ENCODE results near the gene ELFN1. TPM values are rescaled to one million over a fixed set of nuclear protein-coding genes. Genes with fewer than 3 reads are reported as not detected.

The ELFN1 gene
- 1.4 TPM for total RNA-seq
- long read RNA-seq, partial matches to known transcripts = 0 of 2 reads
- long read RNA-seq, other reads (novel, unspliced or antisense) = 2 of 2 reads

DNA sequence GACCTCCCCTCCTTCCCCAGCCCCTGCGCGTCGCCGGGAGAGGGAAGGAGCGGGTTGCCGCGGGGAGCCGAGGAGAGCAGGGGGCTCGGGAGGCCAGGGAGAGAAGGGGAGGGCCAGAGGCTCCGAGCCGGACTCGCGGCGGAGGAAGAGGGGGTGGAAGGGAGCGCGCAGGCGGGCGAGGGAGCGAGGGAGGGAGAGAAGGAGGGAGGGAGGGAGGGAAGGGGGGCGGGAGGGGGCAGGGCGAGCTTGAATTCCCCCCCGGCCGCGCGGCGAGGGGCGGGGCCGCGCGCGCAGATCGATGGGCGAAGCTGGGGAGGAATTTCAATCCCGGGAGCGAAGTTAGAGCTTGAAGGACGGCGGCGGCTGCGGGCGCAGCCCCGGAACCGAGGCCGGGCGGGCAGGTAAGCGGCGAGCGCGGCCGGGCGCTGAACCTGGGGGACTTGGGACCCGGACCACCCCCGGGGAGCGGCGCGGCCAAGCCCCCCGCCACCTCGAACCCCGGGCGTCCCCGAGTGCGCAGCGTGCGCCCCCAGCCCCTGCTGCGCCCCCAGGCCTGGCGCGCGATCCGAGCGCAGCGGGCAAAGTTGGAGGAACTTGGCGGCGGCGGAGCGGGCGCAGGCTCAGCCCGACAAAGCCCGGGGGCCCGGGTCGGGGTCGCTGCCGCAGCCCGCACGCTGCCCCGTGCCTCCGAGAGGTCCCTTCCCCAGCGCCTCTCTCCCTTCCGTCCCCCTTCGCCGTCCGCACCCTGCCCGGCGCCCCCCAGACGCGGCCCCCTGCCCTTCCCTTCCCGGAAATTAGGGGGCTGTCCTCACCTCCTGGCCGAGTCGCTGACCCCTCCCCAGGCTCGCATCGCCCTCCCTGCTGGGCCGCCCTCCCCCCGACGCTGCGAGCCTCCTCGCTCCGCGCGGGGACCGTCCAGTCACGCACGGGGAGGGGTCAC, at the start of gene ELFN1:
Gene ELFN1, plus strand, starts transcription at position 324 of the 940 bp plus-strand sequence. CDS start 74,320 bp downstream, outside the sequence.
- peak within 1 kb of the TSS; percentile 23 for H3K4me3 ChIP-seq
- no peak within 1 kb of the TSS for H3K27ac ChIP-seq
- H3K4me1 ChIP-seq = peaks cover 30% of the 10 kb centered on the region
- peak; percentile 24 for DNase-seq
- no peak for ATAC-seq
- peaks cover 92% of the 10 kb centered on the region for H3K27me3 ChIP-seq (ENCODE audit: low read depth)
- no peak for TF ChIP-seq CTCF (IDR thresholded peaks at IDR 0.05)
- intact Hi-C loops (cut with DNase I) = no loop called here
- H3K9me3 ChIP-seq = no peaks in the 10 kb centered on the region
- no peaks in the 10 kb centered on the region for H3K36me3 ChIP-seq

DNA sequence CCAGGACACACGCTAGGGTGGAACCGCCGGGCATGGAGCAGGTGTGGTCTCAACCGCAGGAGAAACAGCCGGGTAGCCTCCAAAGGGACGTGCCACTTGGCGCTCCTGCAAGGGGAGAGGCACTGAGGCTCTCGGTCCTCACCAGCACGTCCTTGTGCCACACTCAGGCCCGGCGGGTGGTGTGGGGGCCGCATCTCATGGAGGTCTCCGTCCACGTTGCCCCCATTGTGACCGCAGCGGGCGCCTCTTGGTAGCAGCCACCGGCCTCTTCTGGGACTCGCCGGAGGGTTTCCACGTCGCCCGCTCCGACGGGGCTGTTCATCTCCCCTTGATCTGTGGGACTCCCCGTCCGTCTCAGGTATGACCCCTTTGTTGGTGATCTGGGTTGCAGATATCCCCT, 49.2 kb upstream of the ELFN1 start:
- H3K4me1 ChIP-seq = no peaks in the 10 kb centered on the region
- TF ChIP-seq CTCF (IDR thresholded peaks at IDR 0.05) = no peak
- H3K4me3 ChIP-seq = no peak overlapping the region
- DNase-seq (no peak), ATAC-seq (no peak)
- intact Hi-C loops (cut with DNase I) = no loop called here
- no peak overlapping the region for H3K27ac ChIP-seq
- no peaks in the 10 kb centered on the region for H3K36me3 ChIP-seq
- H3K27me3 ChIP-seq (ENCODE audit: low read depth) = peaks cover 13% of the 10 kb centered on the region
- H3K9me3 ChIP-seq = no peaks in the 10 kb centered on the region

DNA sequence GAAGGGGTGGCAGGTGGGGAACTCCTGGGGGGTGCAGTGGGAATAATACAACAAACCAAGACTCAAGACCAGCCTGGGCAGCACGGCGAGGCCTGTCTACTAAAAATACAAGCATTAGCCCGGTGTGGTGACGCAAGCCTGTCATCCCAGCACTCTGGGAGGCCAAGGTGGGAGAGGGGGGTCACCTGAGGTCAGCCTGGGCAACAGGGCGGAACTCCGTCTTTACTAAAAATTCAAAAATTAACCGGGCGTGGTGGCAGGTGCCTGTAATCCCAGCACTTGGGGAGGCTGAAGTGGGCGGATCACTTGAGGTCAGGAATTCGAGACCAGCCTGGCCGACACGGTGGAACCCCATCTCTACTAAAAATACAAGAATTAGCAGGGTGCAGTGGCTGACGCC, 48.4 kb upstream of the ELFN1 start:
- ATAC-seq (no peak), DNase-seq (no peak)
- H3K27me3 ChIP-seq (ENCODE audit: low read depth) = peaks cover 13% of the 10 kb centered on the region
- TF ChIP-seq CTCF (IDR thresholded peaks at IDR 0.05) = no peak
- H3K36me3 ChIP-seq = no peaks in the 10 kb centered on the region
- no peaks in the 10 kb centered on the region for H3K9me3 ChIP-seq
- H3K4me3 ChIP-seq = no peak overlapping the region
- no peaks in the 10 kb centered on the region for H3K4me1 ChIP-seq
- intact Hi-C loops (cut with DNase I) = no loop called here
- no peak overlapping the region for H3K27ac ChIP-seq

GRCh38 chr7:1622441-1622840, 47.6 kb upstream of the ELFN1 start:
- Histone ChIP-seq H3K27ac (no peak overlapping the region), H3K9me3 (no peaks in the 10 kb centered on the region), H3K27me3 (ENCODE audit: low read depth) (peaks cover 13% of the 10 kb centered on the region), H3K4me1 (no peaks in the 10 kb centered on the region), H3K4me3 (no peak overlapping the region), H3K36me3 (no peaks in the 10 kb centered on the region)
- DNase-seq (no peak), ATAC-seq (no peak)
- intact Hi-C loops (cut with DNase I) = no loop called here
- no peak for TF ChIP-seq CTCF (IDR thresholded peaks at IDR 0.05)

DNA sequence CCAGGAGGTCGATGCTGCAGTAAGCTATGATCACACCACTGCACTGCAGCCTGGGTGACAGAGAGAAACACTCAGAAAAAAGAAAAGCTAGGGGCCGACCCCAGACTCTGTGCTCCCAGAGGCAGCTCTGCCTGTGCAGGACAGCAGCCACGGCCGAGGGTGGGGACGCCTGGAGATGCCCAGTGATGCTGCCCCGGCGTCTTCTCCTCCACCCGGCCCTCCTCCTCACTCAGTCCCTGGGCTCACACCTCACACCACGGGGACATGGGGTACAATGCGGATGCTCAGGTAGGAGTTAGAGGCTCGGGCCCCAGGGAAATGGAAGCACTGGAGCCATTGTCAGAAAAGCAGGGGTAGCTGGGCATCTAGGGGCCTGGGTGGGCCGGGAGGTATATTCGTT, 46.3 kb upstream of the ELFN1 start:
- no peak overlapping the region for H3K4me3 ChIP-seq
- DNase-seq = no peak
- no peaks in the 10 kb centered on the region for H3K4me1 ChIP-seq
- H3K9me3 ChIP-seq = no peaks in the 10 kb centered on the region
- ATAC-seq = no peak
- peaks cover 10% of the 10 kb centered on the region for H3K27me3 ChIP-seq (ENCODE audit: low read depth)
- H3K36me3 ChIP-seq = no peaks in the 10 kb centered on the region
- no peak for TF ChIP-seq CTCF (IDR thresholded peaks at IDR 0.05)
- H3K27ac ChIP-seq = no peak overlapping the region
- intact Hi-C loops (cut with DNase I) = no loop called here

Measured in lower lobe of right lung (tissue), 2 donors.